PFSK-1 (cell line): ENCODE data around the gene OGA.

Experiments used
- FOXP2 ChIP-seq: optimal IDR thresholded peaks from 2 replicates; pipeline ENCODE3; 2011; ENCODE audit warnings: borderline replicate concordance, control low read depth, inconsistent platforms; ENCODE audit not compliant: insufficient read depth; ENCODE audit errors: extremely low read length, extremely low read depth
- POLR2AphosphoS5 ChIP-seq: IDR thresholded peaks from 2 replicates; pipeline ENCODE4 v1.6.1; 2012; ENCODE audit warnings: low read depth, mild to moderate bottlenecking, control low read depth, low read length, moderate library complexity
- SIN3A ChIP-seq: IDR thresholded peaks from 2 replicates; pipeline ENCODE4 v1.6.1; 2012; ENCODE audit warnings: mild to moderate bottlenecking, low read length, moderate library complexity, borderline replicate concordance; ENCODE audit not compliant: insufficient read depth
- TAF1 ChIP-seq: IDR thresholded peaks from 2 replicates; pipeline ENCODE4 v1.6.1; 2012; ENCODE audit warnings: low read length, control low read depth, borderline replicate concordance; ENCODE audit not compliant: insufficient read depth
- TF ChIP-seq, protein P1 (sequence below), 2 experiments: IDR thresholded peaks; 2 replicates each; pipeline versions ENCODE4 v1.6.1 to v1.8.0; 2011 to 2012; ENCODE audit warnings: low read depth in 2 of 2, low read length in 2 of 2, control low read depth in 1 of 2, inconsistent platforms in 1 of 2, mild to moderate bottlenecking in 1 of 2, moderate library complexity in 1 of 2; ENCODE audit not compliant: insufficient read depth in 1 of 2

OGA gene

DNA sequence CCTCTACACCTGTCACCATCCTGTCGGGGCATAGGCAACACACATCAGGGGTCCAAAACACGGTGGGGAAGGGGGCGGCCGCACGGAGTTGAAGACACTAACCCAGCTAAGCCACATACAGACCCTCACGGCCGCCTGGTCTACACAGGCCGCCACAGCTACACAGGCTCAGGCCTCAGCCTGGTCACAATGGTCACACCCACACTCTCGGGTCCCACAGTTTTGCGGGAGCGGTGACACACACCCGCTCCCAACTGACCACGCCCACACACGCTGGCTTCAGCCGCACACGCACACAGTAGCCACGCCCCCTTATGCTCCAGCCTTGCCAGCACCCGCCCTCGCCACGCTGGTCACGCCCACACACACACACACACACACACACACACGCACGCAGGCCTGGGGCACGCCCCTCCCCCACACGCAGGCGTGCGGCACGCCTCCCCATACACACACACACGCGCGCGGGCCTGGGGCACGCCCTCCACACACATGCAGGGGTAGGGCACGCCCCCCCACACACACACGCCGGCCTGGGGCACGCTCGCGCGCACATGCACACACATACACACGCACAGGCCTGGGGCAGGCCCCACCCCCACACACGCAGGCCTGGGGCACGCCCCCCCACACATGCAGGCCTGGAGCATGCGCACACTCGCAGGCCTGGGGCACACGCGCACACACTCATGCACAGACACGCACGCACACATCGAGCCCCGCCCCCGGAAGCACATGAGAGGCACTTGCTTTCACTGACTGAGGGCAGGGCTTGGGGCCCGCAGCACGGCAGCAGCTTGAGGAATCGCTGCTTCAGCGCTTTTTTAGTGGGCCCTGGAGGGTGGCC is 12.3 kb upstream of the OGA start:
- TF ChIP-seq SIN3A (no peak), FOXP2 (peak; percentile 95)
- TF ChIP-seq, protein P1, sequence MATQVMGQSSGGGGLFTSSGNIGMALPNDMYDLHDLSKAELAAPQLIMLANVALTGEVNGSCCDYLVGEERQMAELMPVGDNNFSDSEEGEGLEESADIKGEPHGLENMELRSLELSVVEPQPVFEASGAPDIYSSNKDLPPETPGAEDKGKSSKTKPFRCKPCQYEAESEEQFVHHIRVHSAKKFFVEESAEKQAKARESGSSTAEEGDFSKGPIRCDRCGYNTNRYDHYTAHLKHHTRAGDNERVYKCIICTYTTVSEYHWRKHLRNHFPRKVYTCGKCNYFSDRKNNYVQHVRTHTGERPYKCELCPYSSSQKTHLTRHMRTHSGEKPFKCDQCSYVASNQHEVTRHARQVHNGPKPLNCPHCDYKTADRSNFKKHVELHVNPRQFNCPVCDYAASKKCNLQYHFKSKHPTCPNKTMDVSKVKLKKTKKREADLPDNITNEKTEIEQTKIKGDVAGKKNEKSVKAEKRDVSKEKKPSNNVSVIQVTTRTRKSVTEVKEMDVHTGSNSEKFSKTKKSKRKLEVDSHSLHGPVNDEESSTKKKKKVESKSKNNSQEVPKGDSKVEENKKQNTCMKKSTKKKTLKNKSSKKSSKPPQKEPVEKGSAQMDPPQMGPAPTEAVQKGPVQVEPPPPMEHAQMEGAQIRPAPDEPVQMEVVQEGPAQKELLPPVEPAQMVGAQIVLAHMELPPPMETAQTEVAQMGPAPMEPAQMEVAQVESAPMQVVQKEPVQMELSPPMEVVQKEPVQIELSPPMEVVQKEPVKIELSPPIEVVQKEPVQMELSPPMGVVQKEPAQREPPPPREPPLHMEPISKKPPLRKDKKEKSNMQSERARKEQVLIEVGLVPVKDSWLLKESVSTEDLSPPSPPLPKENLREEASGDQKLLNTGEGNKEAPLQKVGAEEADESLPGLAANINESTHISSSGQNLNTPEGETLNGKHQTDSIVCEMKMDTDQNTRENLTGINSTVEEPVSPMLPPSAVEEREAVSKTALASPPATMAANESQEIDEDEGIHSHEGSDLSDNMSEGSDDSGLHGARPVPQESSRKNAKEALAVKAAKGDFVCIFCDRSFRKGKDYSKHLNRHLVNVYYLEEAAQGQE (IDR thresholded peaks at IDR 0.05; ENCODE audit: insufficient read depth in 1 of 2, low read depth in 2 of 2, low read length in 2 of 2): no peak

DNA sequence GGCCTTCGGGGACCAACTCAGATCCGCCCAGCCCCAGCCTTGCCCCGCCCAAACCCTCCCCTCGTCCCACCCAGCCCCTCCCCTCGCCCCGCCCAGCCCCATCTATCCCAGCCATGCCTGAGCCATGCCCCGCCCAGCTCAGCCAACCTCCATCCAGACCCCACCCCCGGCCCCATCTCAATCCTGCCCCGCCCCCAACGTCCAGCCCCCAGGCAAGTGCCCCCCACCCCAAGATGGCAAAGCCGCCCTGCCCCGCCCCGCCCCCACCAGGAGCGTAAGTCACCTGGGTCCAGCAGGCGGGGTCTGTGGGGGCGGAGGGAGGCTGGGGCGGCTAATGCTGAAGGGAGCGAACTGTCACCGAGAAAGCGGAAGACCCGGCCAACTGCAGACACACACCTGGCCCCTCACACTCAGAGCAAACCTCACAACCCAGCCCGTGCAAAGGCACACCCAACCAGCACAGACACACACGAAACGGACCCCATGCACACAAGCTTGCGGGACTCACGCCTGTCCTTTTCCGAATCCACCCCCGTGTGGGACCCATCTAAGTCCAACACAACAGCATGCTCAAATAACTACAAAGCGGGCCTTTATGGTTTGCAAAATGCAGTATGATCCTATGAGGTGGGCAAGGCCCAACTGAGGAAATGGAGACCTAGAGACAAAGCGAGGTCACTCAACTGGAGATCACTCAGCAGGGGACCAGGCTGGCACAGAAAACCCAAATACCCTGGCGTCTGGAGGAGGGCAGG is 11.5 kb upstream of the OGA start:
- no peak for TF ChIP-seq POLR2AphosphoS5
- no peak for TF ChIP-seq TAF1
- TF ChIP-seq, protein P1 (IDR thresholded peaks at IDR 0.05; ENCODE audit: insufficient read depth in 1 of 2, low read depth in 2 of 2, low read length in 2 of 2): no peak
- no peak for TF ChIP-seq FOXP2
- TF ChIP-seq SIN3A: no peak

GRCh38 chr10:101828766-101829551 is 10.7 kb upstream of the OGA start:
- no peak for TF ChIP-seq SIN3A
- TF ChIP-seq POLR2AphosphoS5: no peak
- TF ChIP-seq, protein P1 (IDR thresholded peaks at IDR 0.05; ENCODE audit: insufficient read depth in 1 of 2, low read depth in 2 of 2, low read length in 2 of 2): no peak
- TF ChIP-seq FOXP2: no peak
- no peak for TF ChIP-seq TAF1

GRCh38 chr10:101827919-101828600 is 9.8 kb upstream of the OGA start:
- no peak for TF ChIP-seq TAF1
- TF ChIP-seq POLR2AphosphoS5: no peak
- no peak for TF ChIP-seq FOXP2
- TF ChIP-seq SIN3A: no peak

DNA sequence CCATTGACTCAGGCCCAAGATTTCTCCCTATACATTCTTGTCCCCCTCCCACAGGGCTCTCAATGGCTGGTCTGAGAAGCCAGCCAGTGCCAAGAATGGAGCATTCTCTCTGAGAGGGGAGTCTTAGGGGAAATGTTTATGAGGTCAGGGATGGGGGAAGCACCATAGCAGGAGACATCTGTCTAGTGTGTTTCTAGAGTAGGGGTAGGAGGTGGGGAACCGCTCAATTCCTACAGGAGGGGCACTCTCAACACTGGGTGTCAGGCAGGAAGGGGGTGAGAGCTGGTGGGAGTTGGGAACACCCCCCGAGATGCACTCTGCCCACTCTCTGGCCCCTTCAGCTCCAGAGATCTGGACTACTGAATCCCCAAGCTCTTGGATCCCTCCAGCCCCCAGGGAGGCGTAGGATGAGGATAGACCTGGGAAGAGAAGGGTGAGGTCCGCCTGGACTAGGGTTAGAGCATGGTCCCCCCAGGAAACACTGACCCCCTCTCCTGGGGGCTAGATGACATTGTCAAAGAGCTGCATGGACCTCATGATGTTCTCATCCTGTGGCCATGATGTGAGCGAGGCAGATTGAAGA is 8.7 kb upstream of the OGA start:
- TF ChIP-seq, protein P1 (IDR thresholded peaks at IDR 0.05; ENCODE audit: insufficient read depth in 1 of 2, low read depth in 2 of 2, low read length in 2 of 2): no peak
- no peak for TF ChIP-seq POLR2AphosphoS5
- no peak for TF ChIP-seq TAF1
- TF ChIP-seq SIN3A: no peak
- TF ChIP-seq FOXP2: no peak
